Right atrium auricular region (tissue), 2 donors: ENCODE results near the gene LCE4A. TPM values are rescaled to one million over a fixed set of nuclear protein-coding genes. Genes with fewer than 3 reads are reported as not detected.

Source experiments
- DNase-seq: peaks from one replicate; pipeline ENCODE4 v3.0.0-alpha.2; 2019; ENCODE audit warnings: low spot score
- H3K27ac ChIP-seq, 2 donors: fragments of 200-600 bp; sonication (generic); 1 replicate in 1 of 2; 2 replicates in 1 of 2; pipeline ENCODE4 v1.5.1; 2016 to 2019
- H3K27me3 ChIP-seq, 2 donors: fragments of 200-600 bp; sonication (generic); one replicate each; pipeline versions ENCODE4 v1.5.1 to v1.6.0; 2017 to 2019
- H3K36me3 ChIP-seq: fragments of 200-600 bp; sonication (generic); one replicate; pipeline ENCODE4 v1.5.1; 2016
- H3K4me1 ChIP-seq, 2 donors: fragments of 200-600 bp; sonication (generic); one replicate each; pipeline versions ENCODE4 v1.5.1 to v1.6.0; 2017 to 2019
- H3K4me3 ChIP-seq, 2 donors: fragments of 200-600 bp; sonication (generic); 1 replicate in 1 of 2; 2 replicates in 1 of 2; pipeline ENCODE4 v1.5.1; 2017 to 2019; ENCODE audit warnings: mild to moderate bottlenecking in 1 of 2, moderate library complexity in 1 of 2
- H3K9me3 ChIP-seq, 2 donors: fragments of 200-600 bp; sonication (generic); one replicate each; pipeline ENCODE4 v1.5.1; 2019
- total RNA-seq, 2 donors: library from RNA; depleted of rRNA; stranded (reverse); fragments of >200 nt; gene quantifications; one replicate each; pipeline ENCODE4 v1.1.0, GENCODE V29; 2016
- TF ChIP-seq, protein P1 (sequence below), 2 donors: fragments of 200-600 bp; sonication (generic); IDR thresholded peaks; one replicate each; pipeline ENCODE4 v1.5.1; 2019; ENCODE audit warnings: antibody characterized with exemption in 2 of 2

Gene LCE4A
- total RNA-seq, 2 donors from 2014 or later = not detected

DNA sequence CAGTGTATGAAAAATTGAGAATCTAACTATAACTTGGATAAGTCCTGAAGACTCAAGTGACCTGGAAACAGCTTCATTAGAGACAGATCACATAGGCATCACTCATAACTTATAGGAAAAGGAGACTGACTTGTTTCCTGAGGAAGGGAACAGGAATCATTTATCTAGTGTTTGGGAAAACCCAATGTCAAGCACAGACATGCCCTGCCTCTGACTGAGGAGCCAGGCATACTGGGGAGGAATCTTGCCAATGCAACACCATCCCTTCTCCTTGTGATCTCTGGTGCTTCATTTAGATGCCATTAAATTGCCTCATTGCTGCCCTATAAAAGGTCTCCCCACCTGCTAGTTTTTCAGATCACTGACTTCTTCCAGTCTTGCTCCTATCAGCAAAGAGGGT, 10.3 kb downstream of the LCE4A start:
- Histone ChIP-seq H3K36me3 (no peaks in the 10 kb centered on the region), H3K4me1 (no peaks in the 10 kb centered on the region), H3K27me3 (no peaks in the 10 kb centered on the region), H3K9me3 (peaks cover 0 to 13% of the 10 kb centered on the region in 2 donors), H3K4me3 (no peak overlapping the region), H3K27ac (no peak overlapping the region)
- DNase-seq = no peak
- TF ChIP-seq, protein P1, sequence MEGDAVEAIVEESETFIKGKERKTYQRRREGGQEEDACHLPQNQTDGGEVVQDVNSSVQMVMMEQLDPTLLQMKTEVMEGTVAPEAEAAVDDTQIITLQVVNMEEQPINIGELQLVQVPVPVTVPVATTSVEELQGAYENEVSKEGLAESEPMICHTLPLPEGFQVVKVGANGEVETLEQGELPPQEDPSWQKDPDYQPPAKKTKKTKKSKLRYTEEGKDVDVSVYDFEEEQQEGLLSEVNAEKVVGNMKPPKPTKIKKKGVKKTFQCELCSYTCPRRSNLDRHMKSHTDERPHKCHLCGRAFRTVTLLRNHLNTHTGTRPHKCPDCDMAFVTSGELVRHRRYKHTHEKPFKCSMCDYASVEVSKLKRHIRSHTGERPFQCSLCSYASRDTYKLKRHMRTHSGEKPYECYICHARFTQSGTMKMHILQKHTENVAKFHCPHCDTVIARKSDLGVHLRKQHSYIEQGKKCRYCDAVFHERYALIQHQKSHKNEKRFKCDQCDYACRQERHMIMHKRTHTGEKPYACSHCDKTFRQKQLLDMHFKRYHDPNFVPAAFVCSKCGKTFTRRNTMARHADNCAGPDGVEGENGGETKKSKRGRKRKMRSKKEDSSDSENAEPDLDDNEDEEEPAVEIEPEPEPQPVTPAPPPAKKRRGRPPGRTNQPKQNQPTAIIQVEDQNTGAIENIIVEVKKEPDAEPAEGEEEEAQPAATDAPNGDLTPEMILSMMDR (IDR thresholded peaks at IDR 0.05) = no peak

DNA sequence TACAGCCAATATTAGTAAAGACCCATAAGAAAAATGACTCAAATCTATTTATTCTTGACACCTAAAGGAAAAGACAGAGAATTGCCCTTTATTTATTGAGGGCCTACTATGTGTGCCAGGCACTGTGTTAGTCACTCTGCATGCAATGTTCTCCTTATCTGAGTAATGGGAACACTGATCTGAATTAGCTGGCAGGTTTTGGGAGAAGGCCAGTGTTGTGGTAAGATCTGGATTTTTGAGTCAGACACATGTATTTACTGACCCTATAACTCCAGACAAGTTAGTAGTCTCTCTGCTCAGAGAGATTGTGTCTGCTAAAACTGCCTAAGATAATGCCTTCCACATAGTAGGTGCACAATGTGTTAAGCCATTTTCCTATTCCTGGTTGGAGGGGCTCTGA, 17.3 kb downstream of the LCE4A start:
- Histone ChIP-seq H3K9me3 (no peaks in the 10 kb centered on the region), H3K27me3 (no peaks in the 10 kb centered on the region), H3K4me1 (no peaks in the 10 kb centered on the region), H3K36me3 (no peaks in the 10 kb centered on the region), H3K4me3 (no peak overlapping the region), H3K27ac (no peak overlapping the region)
- TF ChIP-seq, protein P1 (IDR thresholded peaks at IDR 0.05) = no peak
- no peak for DNase-seq

DNA sequence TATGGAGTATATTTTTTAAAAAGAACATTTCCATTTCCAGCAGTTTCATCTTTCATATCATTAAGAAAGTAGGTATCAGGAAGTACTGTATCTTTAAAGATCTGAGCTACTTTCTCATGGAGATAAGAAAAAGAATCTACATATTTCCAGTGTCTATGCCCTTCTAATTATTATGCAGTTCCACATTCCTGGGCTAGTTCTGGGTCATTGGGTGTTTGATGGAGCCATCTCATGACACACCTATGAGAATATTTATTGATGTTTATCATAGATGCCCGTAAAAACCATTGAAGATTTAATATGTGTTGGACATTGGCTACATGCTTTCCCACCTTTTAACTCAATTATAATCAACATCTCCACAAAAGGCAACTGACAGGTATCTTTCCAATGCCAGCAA, 21.0 kb downstream of the LCE4A start:
- Histone ChIP-seq H3K27ac (no peak overlapping the region), H3K4me3 (no peak overlapping the region), H3K36me3 (no peaks in the 10 kb centered on the region), H3K27me3 (no peaks in the 10 kb centered on the region), H3K4me1 (no peaks in the 10 kb centered on the region), H3K9me3 (no peaks in the 10 kb centered on the region)
- TF ChIP-seq, protein P1 (IDR thresholded peaks at IDR 0.05) = no peak
- no peak for DNase-seq

DNA sequence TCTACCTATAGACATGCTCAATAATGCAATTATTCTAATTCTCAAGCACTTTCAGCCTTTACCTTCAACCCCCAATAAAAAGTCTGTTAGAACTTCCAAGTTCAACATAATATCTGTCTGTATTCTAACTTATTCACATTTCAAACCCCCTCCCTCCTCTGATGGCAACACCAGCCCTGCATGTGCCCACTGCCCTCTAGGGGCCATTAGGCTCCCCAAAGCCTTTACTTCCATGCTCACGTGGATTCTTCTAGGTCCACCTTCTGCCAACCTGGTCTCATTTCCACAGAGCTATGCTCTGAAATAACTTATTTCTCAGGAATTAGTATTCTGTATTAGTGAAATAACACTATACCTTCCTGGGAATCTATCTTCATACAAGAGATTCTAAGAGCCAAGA, 27.7 kb downstream of the LCE4A start:
- DNase-seq = no peak
- H3K9me3 ChIP-seq = no peaks in the 10 kb centered on the region
- TF ChIP-seq, protein P1 (IDR thresholded peaks at IDR 0.05) = no peak

DNA sequence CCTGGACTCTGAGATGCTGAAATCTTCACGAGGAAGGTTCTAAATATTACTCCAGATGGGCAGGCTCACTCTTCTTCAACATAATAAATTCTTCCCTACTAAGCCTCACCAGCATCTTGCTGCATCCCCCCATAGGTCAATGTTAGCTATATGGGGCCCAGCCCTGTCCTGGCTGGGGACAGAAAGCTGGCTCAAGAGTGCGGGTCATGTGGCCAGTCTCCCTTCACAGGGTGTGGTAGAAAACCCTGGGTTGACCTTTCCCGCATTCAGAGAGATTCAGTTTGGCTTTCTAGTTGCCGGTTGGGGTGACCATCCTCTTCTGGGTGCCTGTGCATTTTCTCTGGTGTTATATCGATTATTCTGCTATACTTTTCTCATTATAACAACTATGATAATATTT, 30.0 kb downstream of the LCE4A start:
- Histone ChIP-seq H3K27ac (no peak overlapping the region), H3K9me3 (no peaks in the 10 kb centered on the region), H3K4me1 (no peaks in the 10 kb centered on the region), H3K27me3 (no peaks in the 10 kb centered on the region), H3K36me3 (no peaks in the 10 kb centered on the region), H3K4me3 (no peak overlapping the region)
- no peak for DNase-seq
- TF ChIP-seq, protein P1 (IDR thresholded peaks at IDR 0.05) = no peak

More for the DNA sequence above, 27.7 kb downstream of the LCE4A start:
- Histone ChIP-seq H3K4me1 (no peaks in the 10 kb centered on the region), H3K27me3 (no peaks in the 10 kb centered on the region), H3K36me3 (no peaks in the 10 kb centered on the region), H3K27ac (no peak overlapping the region), H3K4me3 (no peak overlapping the region)

DNA sequence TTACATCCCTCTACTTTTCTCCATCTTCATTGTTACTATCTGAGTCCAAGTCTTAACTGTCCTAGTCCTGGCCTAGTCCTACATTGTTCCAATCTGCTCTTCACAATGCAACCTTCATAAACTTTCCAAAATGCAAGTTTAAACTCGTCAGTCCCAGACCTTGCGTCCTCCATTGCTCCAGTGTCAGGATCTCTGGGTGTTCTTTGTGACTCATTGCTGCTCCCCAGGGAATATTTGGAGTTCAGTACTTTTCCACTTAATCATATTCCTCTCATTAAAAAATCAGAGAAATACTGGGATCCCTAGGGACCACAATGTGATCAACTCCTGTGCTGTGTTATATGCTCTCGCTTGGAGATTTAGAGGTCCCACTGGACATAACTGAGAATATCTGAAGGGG, 31.9 kb downstream of the LCE4A start:
- Histone ChIP-seq H3K36me3 (no peaks in the 10 kb centered on the region), H3K27me3 (no peaks in the 10 kb centered on the region), H3K4me1 (no peaks in the 10 kb centered on the region), H3K4me3 (no peak overlapping the region), H3K9me3 (no peaks in the 10 kb centered on the region), H3K27ac (no peak overlapping the region)
- no peak for DNase-seq
- TF ChIP-seq, protein P1 (IDR thresholded peaks at IDR 0.05) = no peak
